ENCODE data around the gene ZNF664. TPM values are rescaled to one million over a fixed set of nuclear protein-coding genes. Genes with fewer than 3 reads are reported as not detected.
"Not testable (repeated sequence)": the region's sequence is repeated elsewhere in the genome, so short reads cannot be mapped to it uniquely, and the experiment has no call there.

ZNF664 gene
- total RNA-seq, 4 donors from 2014 or later = 23.1 to 97.1 (median 52.1) TPM

GRCh38 chr12:123946152-123946515 is 26.9 kb upstream of the ZNF664 start:
- intact Hi-C loops (cut with DNase I; ENCODE audit: low total_unique reads) = no loop called here
- no peaks in the 10 kb centered on the region for H3K36me3 ChIP-seq
- no peak for DNase-seq

GRCh38 chr12:123946516-123947505 is 26.2 kb upstream of the ZNF664 start:
- H3K4me1 ChIP-seq; DNase-seq; H3K27me3 ChIP-seq; H3K9me3 ChIP-seq; H3K36me3 ChIP-seq; H3K4me3 ChIP-seq; intact Hi-C loops (cut with DNase I; ENCODE audit: low total_unique reads); H3K27ac ChIP-seq: not testable (repeated sequence)

More at GRCh38 chr12:123946152-123946515, 26.9 kb upstream of the ZNF664 start:
- TF ChIP-seq CTCF (IDR thresholded peaks at IDR 0.05) (no peak), POLR2A (IDR thresholded peaks at IDR 0.05) (no peak)
- Histone ChIP-seq H3K4me3 (no peak overlapping the region), H3K27ac (no peak overlapping the region), H3K9me3 (no peaks in the 10 kb centered on the region), H3K4me1 (no peaks in the 10 kb centered on the region), H3K27me3 (no peaks in the 10 kb centered on the region)

- intact Hi-C loops (cut with DNase I; ENCODE audit: low total_unique reads); H3K9me3 ChIP-seq; H3K36me3 ChIP-seq; H3K4me1 ChIP-seq; H3K27ac ChIP-seq; H3K27me3 ChIP-seq; DNase-seq; H3K4me3 ChIP-seq: not testable (repeated sequence)
Observed at GRCh38 chr12:123947531-123947930, 25.5 kb upstream of the ZNF664 start.

GRCh38 chr12:123948401-123948795 is 24.6 kb upstream of the ZNF664 start:
- DNase-seq = no peak
- no peaks in the 10 kb centered on the region for H3K36me3 ChIP-seq
- no peaks in the 10 kb centered on the region for H3K9me3 ChIP-seq
- no peak overlapping the region for H3K4me3 ChIP-seq
- TF ChIP-seq POLR2A (IDR thresholded peaks at IDR 0.05) = no peak
- TF ChIP-seq CTCF (IDR thresholded peaks at IDR 0.05) = no peak
- intact Hi-C loops (cut with DNase I; ENCODE audit: low total_unique reads) = no loop called here
- H3K4me1 ChIP-seq = no peaks in the 10 kb centered on the region
- no peaks in the 10 kb centered on the region for H3K27me3 ChIP-seq
- H3K27ac ChIP-seq = no peak overlapping the region

- no peak overlapping the region for H3K4me3 ChIP-seq
- H3K9me3 ChIP-seq = no peaks in the 10 kb centered on the region
- no peak for DNase-seq
- intact Hi-C loops (cut with DNase I; ENCODE audit: low total_unique reads) = no loop called here
- TF ChIP-seq POLR2A (IDR thresholded peaks at IDR 0.05) = no peak
- TF ChIP-seq CTCF (IDR thresholded peaks at IDR 0.05) = no peak
- H3K27ac ChIP-seq = no peak overlapping the region
- H3K36me3 ChIP-seq = no peaks in the 10 kb centered on the region
- no peaks in the 10 kb centered on the region for H3K27me3 ChIP-seq
- H3K4me1 ChIP-seq = no peaks in the 10 kb centered on the region
Observed at GRCh38 chr12:123948796-123949769, 23.9 kb upstream of the ZNF664 start.
